Fibroblast of lung (primary cell): ENCODE results near the gene RRAGD.

ENCODE experiments used
- EZH2 ChIP-seq: IDR thresholded peaks from 2 replicates; pipeline ENCODE4 v1.5.1; 2012; ENCODE audit warnings: low read length, control low read depth, mild to moderate bottlenecking; ENCODE audit errors: missing control alignments
- TF ChIP-seq, protein P1 (sequence below), 2 donors: IDR thresholded peaks in 1 of 2; conservative IDR thresholded peaks in 1 of 2; 1 replicate in 1 of 2; 2 replicates in 1 of 2; pipeline ENCODE4 v1.5.1; 2011 to 2012; ENCODE audit warnings: low read length in 2 of 2, control low read depth in 1 of 2, inconsistent platforms in 1 of 2, low read depth in 1 of 2, mild to moderate bottlenecking in 1 of 2

DNA sequence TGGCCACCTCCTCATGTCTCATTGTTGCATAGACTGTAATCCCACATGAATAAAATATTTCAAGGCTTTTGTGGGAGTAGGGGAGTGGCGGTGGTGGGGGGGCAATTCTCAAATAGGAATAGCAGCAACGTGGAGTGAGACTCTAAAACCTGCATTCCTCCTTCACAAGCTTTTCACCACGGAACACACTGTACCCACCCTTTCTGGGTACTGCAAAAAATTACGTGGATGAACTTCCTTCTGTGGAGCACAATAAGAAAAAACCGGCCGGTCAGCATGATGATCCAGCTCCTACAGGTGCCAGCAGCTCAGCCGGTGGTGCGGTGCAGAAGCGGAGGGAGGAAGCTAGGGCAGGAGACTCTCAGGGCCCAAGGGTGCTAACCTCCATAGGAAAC lies 930 bp upstream of the RRAGD start:
- TF ChIP-seq, protein P1, sequence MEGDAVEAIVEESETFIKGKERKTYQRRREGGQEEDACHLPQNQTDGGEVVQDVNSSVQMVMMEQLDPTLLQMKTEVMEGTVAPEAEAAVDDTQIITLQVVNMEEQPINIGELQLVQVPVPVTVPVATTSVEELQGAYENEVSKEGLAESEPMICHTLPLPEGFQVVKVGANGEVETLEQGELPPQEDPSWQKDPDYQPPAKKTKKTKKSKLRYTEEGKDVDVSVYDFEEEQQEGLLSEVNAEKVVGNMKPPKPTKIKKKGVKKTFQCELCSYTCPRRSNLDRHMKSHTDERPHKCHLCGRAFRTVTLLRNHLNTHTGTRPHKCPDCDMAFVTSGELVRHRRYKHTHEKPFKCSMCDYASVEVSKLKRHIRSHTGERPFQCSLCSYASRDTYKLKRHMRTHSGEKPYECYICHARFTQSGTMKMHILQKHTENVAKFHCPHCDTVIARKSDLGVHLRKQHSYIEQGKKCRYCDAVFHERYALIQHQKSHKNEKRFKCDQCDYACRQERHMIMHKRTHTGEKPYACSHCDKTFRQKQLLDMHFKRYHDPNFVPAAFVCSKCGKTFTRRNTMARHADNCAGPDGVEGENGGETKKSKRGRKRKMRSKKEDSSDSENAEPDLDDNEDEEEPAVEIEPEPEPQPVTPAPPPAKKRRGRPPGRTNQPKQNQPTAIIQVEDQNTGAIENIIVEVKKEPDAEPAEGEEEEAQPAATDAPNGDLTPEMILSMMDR (conservative IDR thresholded peaks at IDR 0.05 in 1 of 2, IDR thresholded peaks at IDR 0.05 in 1 of 2; ENCODE audit: low read depth in 1 of 2, low read length in 2 of 2): no peak
- no peak for TF ChIP-seq EZH2
